HG02678 (cell line): ENCODE results near the gene SLC2A6.

Experiments used
- ATAC-seq: cut with Tn5 transposase; IDR thresholded peaks from one replicate; pipeline ENCODE4 v1.9.1; 2021; ENCODE audit warnings: mild to moderate bottlenecking, moderate library complexity; ENCODE audit not compliant: unreplicated experiment

SLC2A6 gene

GRCh38 chr9:133516256-133516960, 37.5 kb upstream of the SLC2A6 start:
- no peak for ATAC-seq

DNA sequence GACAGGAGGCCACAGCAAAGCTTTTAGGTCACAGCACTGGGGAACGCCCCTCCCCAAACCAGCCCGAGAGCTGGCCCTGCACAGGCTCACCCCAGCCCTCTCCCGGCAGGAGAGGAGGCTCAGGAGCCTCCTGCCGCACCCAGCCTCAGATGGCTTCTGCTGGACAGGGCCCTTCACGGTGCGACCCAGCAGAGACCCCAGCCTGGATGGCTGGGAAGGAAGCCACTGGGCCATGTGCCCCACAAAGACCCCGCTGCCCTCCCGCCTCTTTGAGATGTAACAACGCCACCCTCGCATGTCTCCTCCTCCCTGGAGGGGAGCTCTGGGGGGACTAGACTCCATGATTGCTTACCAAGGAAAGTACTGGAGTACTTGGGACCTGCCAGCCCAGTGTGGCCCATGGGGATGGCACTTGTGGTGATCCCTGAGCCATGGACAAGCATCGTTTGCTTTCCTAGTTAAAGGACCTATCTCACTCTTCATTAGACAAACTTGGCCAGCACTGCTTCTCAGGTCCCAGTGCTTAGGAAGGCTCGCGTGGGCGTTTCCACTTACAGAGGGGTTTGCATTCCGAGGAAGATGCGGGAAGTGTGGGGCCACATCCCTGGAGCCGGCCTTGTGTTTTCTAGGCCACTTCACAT, 36.8 kb upstream of the SLC2A6 start:
- ATAC-seq: no peak

GRCh38 chr9:133515240-133515610, 36.3 kb upstream of the SLC2A6 start:
- no peak for ATAC-seq

GRCh38 chr9:133514460-133515239, 35.8 kb upstream of the SLC2A6 start:
- ATAC-seq: no peak

DNA sequence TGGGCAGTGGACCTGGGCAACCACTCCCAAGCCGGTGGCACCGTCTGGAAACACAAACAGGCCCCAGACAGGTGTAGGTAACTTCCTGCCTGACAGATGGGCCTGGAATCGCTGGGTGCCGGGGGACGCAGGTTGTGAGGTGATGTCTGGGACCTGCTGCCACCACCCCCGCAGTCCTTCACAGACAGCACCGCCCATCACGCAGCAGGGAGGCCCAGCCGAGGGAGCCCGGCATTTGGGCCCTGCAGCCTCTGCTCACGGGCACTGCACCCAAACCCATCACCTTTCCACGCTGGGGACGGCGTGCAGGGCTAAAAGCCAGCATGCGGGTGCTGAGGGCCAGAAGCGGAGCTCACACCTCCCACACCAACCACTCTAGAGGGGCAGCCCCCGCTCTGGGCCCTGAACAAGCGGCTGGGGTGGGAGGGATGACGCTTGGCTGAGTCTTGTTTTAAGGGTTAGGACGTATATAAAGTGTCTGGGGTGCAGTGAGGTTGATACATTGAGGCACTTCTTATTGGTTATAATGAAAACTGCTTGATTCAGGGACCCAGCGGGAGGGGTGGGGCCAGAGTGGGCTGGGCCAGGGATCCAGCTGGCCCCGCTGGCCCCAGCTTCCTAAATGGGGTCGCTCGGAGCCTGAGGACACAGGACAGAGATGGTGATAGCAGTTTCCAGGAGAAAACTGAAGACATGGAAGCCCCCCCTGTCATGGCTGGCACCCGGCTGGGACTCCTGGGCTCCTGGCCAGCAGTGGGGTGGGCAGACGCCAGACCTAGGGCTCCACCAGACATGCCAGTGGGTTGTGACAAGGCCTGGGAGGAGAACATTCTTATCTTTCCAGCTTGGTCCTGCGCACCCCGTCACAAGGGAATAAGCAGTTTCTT, 34.6 kb upstream of the SLC2A6 start:
- ATAC-seq: no peak

- no peak for ATAC-seq
Measured at GRCh38 chr9:133512253-133513213, 33.6 kb upstream of the SLC2A6 start.

- ATAC-seq: no peak
Measured at GRCh38 chr9:133511607-133512006, 32.7 kb upstream of the SLC2A6 start.

- ATAC-seq: no peak
Measured at GRCh38 chr9:133510926-133511505, 32.1 kb upstream of the SLC2A6 start.

GRCh38 chr9:133509179-133510083, 30.5 kb upstream of the SLC2A6 start:
- ATAC-seq: no peak

DNA sequence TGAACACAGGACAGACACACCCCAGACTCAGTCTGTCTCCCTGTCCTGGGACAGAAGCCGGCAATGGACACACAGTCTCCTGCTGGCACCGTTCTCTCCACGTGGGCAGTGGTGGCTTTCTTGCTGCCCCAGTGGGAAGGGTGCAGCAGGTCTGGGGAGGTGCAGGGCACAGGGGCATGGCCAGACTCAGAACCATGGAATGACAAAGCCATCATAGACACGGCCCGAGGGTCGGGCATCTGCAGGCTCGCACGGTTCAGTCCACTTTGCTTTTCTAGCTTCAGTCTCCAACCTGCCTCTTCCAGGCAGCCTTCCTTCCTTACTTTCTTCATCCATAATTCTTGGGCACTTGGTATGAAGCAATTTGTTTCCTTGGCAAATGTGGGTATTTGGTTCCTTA, 29.1 kb upstream of the SLC2A6 start:
- ATAC-seq: no peak

DNA sequence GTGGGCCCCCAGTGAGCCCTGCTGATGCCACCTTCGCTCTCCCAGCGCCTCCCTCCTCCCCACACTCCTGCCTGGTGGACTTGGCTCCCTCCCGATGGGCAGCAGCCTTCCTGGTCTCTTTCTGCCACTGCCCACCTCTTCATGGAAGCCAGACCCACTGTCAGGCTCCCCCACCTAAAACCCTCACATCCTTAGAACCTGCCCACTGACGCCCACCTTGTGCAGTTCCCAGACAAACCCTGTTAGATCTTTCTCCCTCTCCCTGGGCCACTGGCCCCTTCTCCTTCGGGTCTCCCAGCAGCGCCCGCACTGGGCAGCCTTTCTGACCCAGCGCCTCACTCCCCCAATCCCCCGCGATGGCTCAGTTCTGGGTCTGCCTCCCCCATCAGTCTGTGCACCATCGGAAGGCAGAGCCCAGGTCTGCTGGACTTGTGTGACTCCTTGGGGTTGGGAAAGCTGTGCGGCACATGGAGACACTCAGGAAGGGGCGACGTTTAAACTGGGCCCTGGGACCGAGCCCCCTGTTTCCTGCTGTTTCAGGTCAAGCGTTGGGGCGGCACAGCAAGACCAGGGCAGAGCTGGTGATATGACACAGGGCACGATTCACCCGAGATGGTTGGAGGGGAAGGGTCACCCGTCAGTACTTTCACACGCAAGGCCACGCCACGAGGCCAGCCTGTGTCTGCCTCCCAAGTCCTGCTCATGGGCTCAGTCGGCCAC, 28.5 kb upstream of the SLC2A6 start:
- ATAC-seq: no peak

DNA sequence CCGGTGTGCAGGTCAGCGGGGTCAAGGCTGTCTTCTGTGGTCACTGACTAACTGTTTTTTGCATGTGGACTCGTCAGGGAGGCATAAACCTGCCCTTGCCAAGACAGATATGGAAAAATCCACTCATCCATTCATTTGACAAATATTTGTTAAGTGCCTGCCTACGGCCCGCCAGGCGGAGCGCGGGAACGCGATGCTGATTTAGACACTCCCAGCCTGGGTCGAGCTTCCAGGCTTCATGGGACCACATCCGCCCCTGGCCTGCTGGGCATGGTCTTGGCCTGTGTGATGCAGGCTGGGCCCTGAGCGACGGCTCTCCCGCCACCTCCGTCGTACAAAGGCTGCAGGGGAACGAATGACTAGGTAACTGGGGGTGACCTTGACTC, 27.7 kb upstream of the SLC2A6 start:
- no peak for ATAC-seq

GRCh38 chr9:133505901-133506652, 27.2 kb upstream of the SLC2A6 start:
- no peak for ATAC-seq

DNA sequence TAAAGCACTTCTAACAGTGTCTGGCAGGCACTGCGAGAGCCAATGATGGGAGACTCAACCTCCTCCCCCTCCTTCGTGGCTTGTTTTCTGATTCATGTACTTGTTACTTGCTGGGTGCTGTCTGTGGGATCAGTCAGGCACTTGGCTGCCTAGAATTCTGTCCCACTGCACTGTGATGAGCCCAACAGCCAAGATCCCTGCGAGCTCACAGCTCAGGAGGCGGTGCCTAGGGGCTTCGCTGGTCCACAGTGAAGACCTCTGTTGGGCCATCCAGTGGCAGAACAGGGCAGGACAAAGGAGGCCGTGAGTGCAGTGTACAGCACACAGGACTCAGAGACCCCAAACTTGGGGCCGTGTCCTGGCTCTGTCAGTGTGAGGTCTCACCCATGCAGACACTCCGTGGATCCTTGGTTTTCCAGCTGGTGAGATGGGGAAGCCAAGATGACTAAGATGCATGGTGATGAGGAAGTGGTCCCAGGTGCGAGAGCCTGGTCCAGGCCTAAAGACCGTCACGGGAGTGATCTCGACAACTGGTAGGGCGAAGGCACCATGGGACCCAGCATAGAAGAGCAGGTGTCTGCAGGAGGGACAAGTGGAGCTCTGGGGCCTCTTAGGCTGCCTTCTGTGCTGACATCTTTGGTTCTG, 26.4 kb upstream of the SLC2A6 start:
- no peak for ATAC-seq

GRCh38 chr9:133502112-133502511, 23.2 kb upstream of the SLC2A6 start:
- ATAC-seq: no peak

DNA sequence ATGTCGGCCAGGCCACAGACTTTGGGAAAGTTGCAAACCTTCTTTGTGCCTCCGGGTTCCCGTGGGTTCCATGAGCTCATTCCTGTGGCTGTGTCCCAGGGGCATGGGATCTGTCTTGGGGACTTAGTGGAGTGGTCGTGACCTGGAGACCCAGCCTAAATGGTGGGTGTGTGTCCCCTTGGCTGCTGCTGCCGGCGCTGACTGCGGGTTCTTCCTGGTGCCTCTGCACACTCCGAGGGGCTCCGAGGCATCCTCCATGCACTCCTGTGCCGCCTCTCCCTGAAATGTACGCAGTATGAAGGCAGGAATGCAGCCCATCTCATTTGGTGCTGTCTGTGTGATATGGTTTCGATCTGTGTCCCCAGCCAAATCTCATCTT, 21.0 kb upstream of the SLC2A6 start:
- no peak for ATAC-seq
